H1 (cell line): ENCODE data around the gene UMODL1. TPM values are rescaled to one million over a fixed set of nuclear protein-coding genes. Genes with fewer than 3 reads are reported as not detected.

Experiments
- CTCF ChIA-PET: fragments of 300-600 bp; sonication (Branson Sonifier 250); formaldehyde crosslinking; loops from one replicate; lab custom pipeline; 2021; ENCODE audit not compliant: partially characterized antibody; lab: Charles Lee
- POLR2A ChIA-PET: fragments of 300-600 bp; sonication (Branson Sonifier 250); formaldehyde crosslinking; loops from one replicate; lab custom pipeline; 2021; ENCODE audit warnings: inconsistent platforms; ENCODE audit not compliant: partially characterized antibody; lab: Charles Lee
- DNase-seq, 2 experiments: peaks; one replicate each; pipeline versions ENCODE4 v3.0.0 to v3.0.0-alpha.2; 2010 to 2022; ENCODE audit warnings: low spot score in 2 of 2, low read depth in 1 of 2, mixed read lengths in 1 of 2
- FAIRE-seq: peaks from 2 replicates; lab custom pipeline; 2011; peaks lifted over from hg19 to GRCh38; lab: Jason Lieb, UNC
- H2AFZ ChIP-seq: 2 replicates; pipeline ENCODE4 v1.8.1; 2012; ENCODE audit warnings: low read length, inconsistent platforms
- H2AK5ac ChIP-seq: 2 replicates; pipeline ENCODE4 v1.6.1; 2013; ENCODE audit warnings: low read depth, low read length
- H2BK120ac ChIP-seq: replicated peaks from 2 replicates; pipeline ENCODE3; 2013; ENCODE audit warnings: low read depth, low read length, inconsistent platforms
- H2BK12ac ChIP-seq: 2 replicates; pipeline ENCODE4 v1.6.1; 2013; ENCODE audit warnings: low read depth, low read length
- H2BK15ac ChIP-seq: 2 replicates; pipeline ENCODE4 v1.6.1; 2013; ENCODE audit warnings: low read length
- H2BK20ac ChIP-seq: 2 replicates; pipeline ENCODE4 v1.6.1; 2013; ENCODE audit warnings: low read length
- H2BK5ac ChIP-seq: 2 replicates; pipeline ENCODE4 v1.6.1; 2013; ENCODE audit warnings: low read depth, low read length
- H3K14ac ChIP-seq: 2 replicates; pipeline ENCODE4 v1.6.1; 2013; ENCODE audit warnings: inconsistent platforms; ENCODE audit not compliant: insufficient read length
- H3K18ac ChIP-seq: 2 replicates; pipeline ENCODE4 v1.6.1; 2013; ENCODE audit warnings: low read length; ENCODE audit errors: extremely low read depth
- H3K23ac ChIP-seq: 2 replicates; pipeline ENCODE4 v1.6.1; 2013; ENCODE audit warnings: inconsistent platforms; ENCODE audit not compliant: insufficient read length
- H3K23me2 ChIP-seq: 2 replicates; pipeline ENCODE4 v1.6.1; 2013; ENCODE audit warnings: low read depth, low read length
- H3K27ac ChIP-seq: 2 replicates; pipeline ENCODE4 v1.6.1; 2011; ENCODE audit warnings: low read depth, low read length, inconsistent platforms
- H3K27me3 ChIP-seq, 4 experiments: replicated peaks in 1 of 4; 1 replicate in 1 of 4; 2 replicates in 3 of 4; pipeline versions ENCODE4 v1.6.1 to v1.8.1; 2011 to 2013; ENCODE audit warnings: low read length in 3 of 4, mild to moderate bottlenecking in 3 of 4, inconsistent platforms in 2 of 4, mixed read lengths in 2 of 4, moderate library complexity in 1 of 4; ENCODE audit not compliant: control insufficient read depth in 3 of 4, insufficient read depth in 3 of 4; ENCODE audit errors: extremely low read depth in 1 of 4
- H3K36me3 ChIP-seq, 4 experiments: 2 replicates each; pipeline versions ENCODE4 v1.6.1 to v1.8.1; 2011 to 2013; ENCODE audit warnings: mild to moderate bottlenecking in 4 of 4, low read length in 3 of 4, moderate library complexity in 2 of 4, control low read depth in 1 of 4, inconsistent platforms in 1 of 4; ENCODE audit not compliant: insufficient read depth in 4 of 4, control insufficient read depth in 2 of 4
- H3K4ac ChIP-seq: replicated peaks from 2 replicates; pipeline ENCODE3; 2013; ENCODE audit warnings: low read length, low read depth, mixed read lengths, inconsistent platforms; ENCODE audit not compliant: insufficient read length
- H3K4me1 ChIP-seq, 4 experiments: replicated peaks in 1 of 4; 1 replicate in 1 of 4; 2 replicates in 3 of 4; pipeline versions ENCODE4 v1.6.1 to v1.8.1; 2011 to 2013; ENCODE audit warnings: low read length in 3 of 4, inconsistent platforms in 2 of 4, mixed read lengths in 1 of 4; ENCODE audit not compliant: insufficient read depth in 4 of 4, control insufficient read depth in 3 of 4
- H3K4me2 ChIP-seq, 2 experiments: 2 replicates each; pipeline versions ENCODE4 v1.6.1 to v1.8.1; 2011 to 2013; ENCODE audit warnings: low read depth in 2 of 2, low read length in 2 of 2, control low read depth in 1 of 2, inconsistent platforms in 1 of 2, mild to moderate bottlenecking in 1 of 2; ENCODE audit not compliant: insufficient read depth in 1 of 2
- H3K4me3 ChIP-seq, 4 experiments: fragments of 200-600, 300-600 bp in 1 of 4; sonication (generic), shearing (Covaris generic), sonication (Bioruptor Twin) in 1 of 4; 2 replicates each; pipeline versions ENCODE4 v1.5.1 to v1.8.1; 2011 to 2016; ENCODE audit warnings: low read length in 4 of 4, low read depth in 3 of 4, control low read depth in 2 of 4, inconsistent platforms in 2 of 4, mild to moderate bottlenecking in 2 of 4, mixed read lengths in 1 of 4, moderate library complexity in 1 of 4; ENCODE audit not compliant: insufficient read depth in 2 of 4; ENCODE audit errors: extremely low read depth in 1 of 4
- H3K56ac ChIP-seq: replicated peaks from 2 replicates; pipeline ENCODE3; 2013; ENCODE audit warnings: low read depth, mild to moderate bottlenecking, mixed read lengths, low read length, inconsistent platforms; ENCODE audit not compliant: insufficient read length
- H3K79me1 ChIP-seq: 2 replicates; pipeline ENCODE4 v1.6.1; 2013; ENCODE audit warnings: low read depth, low read length, control low read depth
- H3K79me2 ChIP-seq, 2 experiments: 2 replicates each; pipeline versions ENCODE4 v1.6.1 to v1.8.1; 2012 to 2013; ENCODE audit warnings: low read length in 2 of 2, mild to moderate bottlenecking in 2 of 2, inconsistent platforms in 1 of 2; ENCODE audit not compliant: insufficient read depth in 2 of 2, control insufficient read depth in 1 of 2
- H3K9ac ChIP-seq, 4 experiments: replicated peaks in 1 of 4; 1 replicate in 1 of 4; 2 replicates in 3 of 4; pipeline versions ENCODE4 v1.6.1 to v1.8.1; 2011 to 2013; ENCODE audit warnings: low read depth in 3 of 4, low read length in 3 of 4, control low read depth in 2 of 4, mild to moderate bottlenecking in 2 of 4, moderate library complexity in 2 of 4, inconsistent platforms in 1 of 4; ENCODE audit errors: extremely low read depth in 1 of 4
- H3K9me3 ChIP-seq, 2 experiments: 2 replicates each; pipeline versions ENCODE4 v1.6.1 to v1.8.1; 2012 to 2013; ENCODE audit warnings: mild to moderate bottlenecking in 2 of 2, moderate library complexity in 2 of 2, control low read depth in 1 of 2, inconsistent platforms in 1 of 2, low read depth in 1 of 2, low read length in 1 of 2, mixed read lengths in 1 of 2; ENCODE audit not compliant: insufficient read depth in 2 of 2
- H4K20me1 ChIP-seq, 2 experiments: replicated peaks in 1 of 2; 2 replicates each; pipeline versions ENCODE3 to v1.8.1; 2011 to 2013; ENCODE audit warnings: inconsistent platforms in 2 of 2, low read length in 2 of 2, mild to moderate bottlenecking in 1 of 2; ENCODE audit not compliant: insufficient read depth in 2 of 2, control insufficient read depth in 1 of 2
- H4K5ac ChIP-seq: 2 replicates; pipeline ENCODE4 v1.6.1; 2013; ENCODE audit warnings: low read length, low read depth, mixed read lengths, inconsistent platforms; ENCODE audit not compliant: insufficient read length
- H4K8ac ChIP-seq: 2 replicates; pipeline ENCODE4 v1.8.0; 2013; ENCODE audit warnings: mild to moderate bottlenecking, moderate library complexity, low read length, inconsistent platforms; ENCODE audit not compliant: insufficient read depth; ENCODE audit errors: extremely low read depth
- H4K91ac ChIP-seq: replicated peaks from 2 replicates; pipeline ENCODE3; 2013; ENCODE audit warnings: low read length, mixed read lengths, inconsistent platforms; ENCODE audit not compliant: insufficient read length
- ATF2 ChIP-seq: IDR thresholded peaks from 2 replicates; pipeline ENCODE4 v1.6.1; 2012; ENCODE audit warnings: low read length, inconsistent platforms
- BCL11A ChIP-seq, 2 experiments: IDR thresholded peaks; one replicate each; pipeline ENCODE4 v1.6.1; 2011; ENCODE audit warnings: low read depth in 2 of 2, low read length in 2 of 2, mild to moderate bottlenecking in 2 of 2
- BRCA1 ChIP-seq: IDR thresholded peaks from 2 replicates; pipeline ENCODE4 v1.6.1; 2012; ENCODE audit warnings: low read depth, low read length, improper control_type of control experiment
- GABPA ChIP-seq: IDR thresholded peaks from 2 replicates; pipeline ENCODE4 v1.6.1; 2011; ENCODE audit warnings: mild to moderate bottlenecking, low read length, moderate library complexity, borderline replicate concordance; ENCODE audit not compliant: insufficient read depth
- JUN ChIP-seq: IDR thresholded peaks from 2 replicates; pipeline ENCODE4 v1.6.1; 2011; ENCODE audit warnings: low read depth, mild to moderate bottlenecking, improper control_type of control experiment, low read length
- KDM4A ChIP-seq: IDR thresholded peaks from one replicate; pipeline ENCODE4 v1.7.1; 2012; ENCODE audit warnings: low read depth, mild to moderate bottlenecking, moderate library complexity, low read length, inconsistent platforms; ENCODE audit not compliant: severe bottlenecking
- MAX ChIP-seq: IDR thresholded peaks from 2 replicates; pipeline ENCODE4 v1.6.1; 2012; ENCODE audit warnings: inconsistent platforms
- PHF8 ChIP-seq: fragments of 200-600 bp; sonication (generic); conservative IDR thresholded peaks from 2 replicates; pipeline ENCODE4 v1.7.1; 2012; ENCODE audit warnings: low read depth, mild to moderate bottlenecking, inconsistent platforms, low read length, moderate library complexity
- POLR2A ChIP-seq, 2 experiments: IDR thresholded peaks; 1 replicate in 1 of 2; 2 replicates in 1 of 2; pipeline ENCODE4 v1.6.1; 2011; ENCODE audit warnings: low read depth in 2 of 2, low read length in 2 of 2, mild to moderate bottlenecking in 2 of 2; ENCODE audit errors: control extremely low read depth in 1 of 2
- RNF2 ChIP-seq: fragments of 200-900, 300-1000 bp; sonication (generic); IDR thresholded peaks from 2 replicates; pipeline ENCODE4 v1.7.1; 2016; ENCODE audit warnings: borderline replicate concordance, low read depth, mild to moderate bottlenecking, antibody characterized with exemption, low read length; ENCODE audit not compliant: poor library complexity, severe bottlenecking; ENCODE audit errors: missing control alignments
- SRF ChIP-seq: IDR thresholded peaks from 2 replicates; pipeline ENCODE4 v1.6.1; 2011; ENCODE audit warnings: mild to moderate bottlenecking, low read depth, low read length, moderate library complexity
- TAF1 ChIP-seq: IDR thresholded peaks from 2 replicates; pipeline ENCODE4 v1.6.1; 2011; ENCODE audit warnings: mild to moderate bottlenecking, low read depth, low read length
- TAF7 ChIP-seq: optimal IDR thresholded peaks from 2 replicates; pipeline ENCODE3; 2011; ENCODE audit warnings: low read depth, mild to moderate bottlenecking, inconsistent platforms, low read length, moderate library complexity, borderline replicate concordance
- polyA plus RNA-seq, 7 experiments: library from polyadenylated mRNA; depleted of rRNA in 3 of 7; stranded (reverse) in 5 of 7; unstranded in 2 of 7; fragments of >200 nt in 5 of 7; fragments of 200-250 nt in 2 of 7; gene quantifications; 1 replicate in 5 of 7; 2 replicates in 1 of 7; 4 replicates in 1 of 7; pipeline versions ENCODE4 v1.2.1 to v1.2.3, GENCODE V29; 2011 to 2013; ENCODE audit warnings: missing spikeins in 2 of 7, mixed read lengths in 2 of 7
- total RNA-seq: library from RNA; stranded (reverse); fragmentation: NEBNext Ultra II Directional; extraction: Animal tissue kit (Norgen Biotek cat#: 25700); gene quantifications from 2 replicates; pipeline ENCODE4 v1.2.1, GENCODE V29; 2021

The UMODL1 gene
- total and polyA plus RNA-seq, 2 of the 8 experiments (the other 6 are each of a cell fraction or from before 2014, with no cell fraction given), result not detected

GRCh38 chr21:42169758-42170157, 98.6 kb downstream of the UMODL1 start:
- H3K4ac ChIP-seq, result no peak overlapping the region
- no peaks in the 10 kb centered on the region; the same call in 1 of the 2 replicates for H3K79me1 ChIP-seq
- H2BK20ac ChIP-seq, result no peak overlapping the region
- no peaks in the 10 kb centered on the region for H3K23me2 ChIP-seq
- no peak overlapping the region for H2AFZ ChIP-seq
- H3K9me3 ChIP-seq, result no peaks in the 10 kb centered on the region
- no peak overlapping the region for H3K27ac ChIP-seq
- DNase-seq (no peak), FAIRE-seq (no peak)
- no peak overlapping the region for H4K5ac ChIP-seq
- no peak overlapping the region for H3K4me3 ChIP-seq
- H3K23ac ChIP-seq, result no peak overlapping the region
- CTCF ChIA-PET, result no interaction called here
- TF ChIP-seq PHF8 (no peak), GABPA (no peak), BCL11A (IDR thresholded peaks at IDR 0.05; ENCODE audit: low read depth in 2 of 2, low read length in 2 of 2) (no peak), POLR2A (IDR thresholded peaks at IDR 0.05; ENCODE audit: control extremely low read depth in 1 of 2, low read depth in 2 of 2, low read length in 2 of 2) (no peak), MAX (no peak), JUN (no peak), BRCA1 (no peak), ATF2 (no peak), KDM4A (no peak), RNF2 (no peak), TAF7 (no peak), TAF1 (no peak), SRF (no peak)
- H2BK5ac ChIP-seq, result no peak overlapping the region
- H3K56ac ChIP-seq, result no peak overlapping the region
- H4K91ac ChIP-seq, result no peak overlapping the region
- H2BK15ac ChIP-seq, result no peak overlapping the region
- no peaks in the 10 kb centered on the region for H3K4me1 ChIP-seq
- POLR2A ChIA-PET, result no interaction called here
- H3K4me2 ChIP-seq, result no peak overlapping the region
- H4K20me1 ChIP-seq, result no peaks in the 10 kb centered on the region
- no peak overlapping the region for H4K8ac ChIP-seq
- no peaks in the 10 kb centered on the region for H3K79me2 ChIP-seq
- H3K36me3 ChIP-seq, result no peaks in the 10 kb centered on the region
- H2BK12ac ChIP-seq, result no peak overlapping the region
- no peak overlapping the region for H3K18ac ChIP-seq
- H2AK5ac ChIP-seq, result no peak overlapping the region
- no peak overlapping the region for H3K9ac ChIP-seq
- no peaks in the 10 kb centered on the region for H3K27me3 ChIP-seq
- H3K14ac ChIP-seq, result no peak overlapping the region
- no peak overlapping the region for H2BK120ac ChIP-seq
